Activated naive CD8-positive, alpha-beta T cell treated with anti-CD3 and anti-CD28 coated beads for 36 hours (primary cell): ENCODE data around the gene POLR2E. TPM values are rescaled to one million over a fixed set of nuclear protein-coding genes. Genes with fewer than 3 reads are reported as not detected.

Experiments used
- DNase-seq: peaks from one replicate; pipeline ENCODE4 v3.0.0; 2021
- H3K27ac Mint-ChIP-seq: one replicate; pipeline ENCODE4 v1.8.0; 2022; ENCODE audit warnings: mild to moderate bottlenecking, moderate library complexity, mixed read lengths
- H3K27me3 Mint-ChIP-seq: one replicate; pipeline ENCODE4 v1.8.0; 2022; ENCODE audit warnings: mild to moderate bottlenecking, mixed read lengths
- H3K36me3 Mint-ChIP-seq: one replicate; pipeline ENCODE4 v1.8.0; 2021; ENCODE audit warnings: mild to moderate bottlenecking, mixed read lengths
- H3K4me1 Mint-ChIP-seq: one replicate; pipeline ENCODE4 v1.8.0; 2021; ENCODE audit warnings: mixed read lengths
- H3K4me3 Mint-ChIP-seq: one replicate; pipeline ENCODE4 v1.8.0; 2022; ENCODE audit warnings: mild to moderate bottlenecking, moderate library complexity, mixed read lengths
- H3K9me3 Mint-ChIP-seq: one replicate; pipeline ENCODE4 v1.8.0; 2022; ENCODE audit warnings: mixed read lengths
- total RNA-seq, 2 experiments: library from RNA; stranded (reverse); gene quantifications; one replicate each; pipeline ENCODE4 v1.2.3, GENCODE V29; 2021

POLR2E gene
- total RNA-seq, 2 experiments from 2014 or later = 290 to 291 TPM

DNA sequence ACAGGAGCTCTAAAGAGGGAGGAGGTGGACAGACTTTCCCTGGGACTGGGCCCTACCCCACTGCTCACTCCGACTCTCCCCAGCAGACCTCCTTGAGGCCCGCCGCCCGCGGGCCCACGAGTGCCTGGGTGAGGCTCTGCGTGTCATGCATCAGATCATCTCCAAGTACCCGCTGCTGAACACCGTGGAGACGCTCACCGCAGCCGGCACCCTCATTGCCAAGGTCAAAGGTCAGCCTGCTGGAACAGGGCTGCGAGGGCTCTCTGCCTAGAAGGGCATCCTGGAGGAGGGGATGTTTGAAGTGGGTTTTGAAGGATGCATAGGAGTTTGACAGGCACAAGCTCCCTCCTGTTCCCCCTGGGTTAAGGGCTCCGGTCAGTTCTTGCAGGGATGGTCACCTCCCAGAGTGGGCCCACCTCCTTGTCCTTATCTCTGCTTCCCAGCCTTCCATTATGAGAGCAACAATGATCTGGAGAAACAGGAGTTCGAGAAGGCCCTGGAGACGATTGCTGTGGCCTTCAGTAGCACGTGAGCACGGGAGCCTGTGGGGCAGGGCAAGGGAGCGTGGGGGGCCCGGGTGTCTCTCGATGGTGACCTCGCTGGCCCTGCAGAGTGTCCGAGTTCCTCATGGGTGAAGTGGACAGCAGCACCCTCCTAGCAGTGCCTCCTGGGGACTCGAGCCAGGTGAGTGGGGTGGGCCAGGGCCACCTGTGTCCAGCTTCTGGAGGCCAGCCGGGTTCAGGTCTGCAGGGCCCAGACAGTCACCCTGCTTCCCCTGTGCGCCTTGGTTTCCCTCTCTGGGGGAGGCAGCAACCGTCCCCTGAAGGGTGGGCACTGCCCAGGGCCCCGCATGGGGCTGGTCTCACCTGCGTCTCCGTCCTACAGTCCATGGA is 21.9 kb downstream of the POLR2E start:
- no peak for DNase-seq
- Mint-ChIP-seq H3K4me3 (no peak overlapping the region), H3K36me3 (peaks cover 65% of the 10 kb centered on the region), H3K4me1 (peaks cover 57% of the 10 kb centered on the region), H3K9me3 (no peaks in the 10 kb centered on the region), H3K27me3 (no peaks in the 10 kb centered on the region), H3K27ac (peak overlapping the region; percentile 4)

DNA sequence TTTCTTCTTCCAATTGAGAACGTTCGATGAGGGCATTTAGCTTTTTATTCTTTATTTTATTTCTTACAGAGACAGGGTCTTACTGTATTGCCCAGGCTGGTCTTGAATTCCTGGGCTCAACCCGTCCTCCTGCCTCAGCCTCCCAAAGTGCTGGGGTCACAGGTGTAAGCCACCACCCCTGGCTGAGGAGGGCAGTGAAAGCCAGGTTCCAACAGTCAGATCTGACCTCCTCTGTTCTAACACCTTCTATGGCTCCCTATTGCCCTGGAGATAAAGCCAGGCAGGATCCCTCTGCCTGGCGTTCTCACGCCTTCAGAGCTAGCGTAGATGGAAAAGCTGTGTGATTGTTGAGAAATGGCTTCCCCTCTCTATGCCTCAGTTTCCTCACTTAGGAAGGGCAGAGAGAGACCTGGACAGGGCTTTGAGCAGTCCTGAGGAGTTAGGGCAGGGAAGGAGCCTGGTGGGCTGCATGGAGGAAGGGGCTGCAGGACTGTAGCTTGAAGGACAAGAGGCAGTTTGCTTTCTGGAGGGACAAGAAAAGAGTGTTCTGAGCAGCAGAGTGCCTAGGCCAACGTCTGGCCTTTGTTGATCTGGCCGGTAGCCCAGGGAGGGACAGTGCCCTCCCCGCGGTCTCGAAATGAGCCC is 22.7 kb downstream of the POLR2E start:
- peaks cover 57% of the 10 kb centered on the region for H3K36me3 Mint-ChIP-seq
- H3K4me3 Mint-ChIP-seq = peak overlapping the region; percentile 79
- no peaks in the 10 kb centered on the region for H3K27me3 Mint-ChIP-seq
- H3K4me1 Mint-ChIP-seq = peaks cover 50% of the 10 kb centered on the region
- DNase-seq = no peak
- no peaks in the 10 kb centered on the region for H3K9me3 Mint-ChIP-seq
- peak overlapping the region; percentile 89 for H3K27ac Mint-ChIP-seq

- Mint-ChIP-seq H3K27ac (peak overlapping the region; percentile 89), H3K4me1 (peaks cover 42% of the 10 kb centered on the region), H3K36me3 (peaks cover 47% of the 10 kb centered on the region), H3K9me3 (no peaks in the 10 kb centered on the region), H3K4me3 (peak overlapping the region; percentile 79), H3K27me3 (no peaks in the 10 kb centered on the region)
- DNase-seq = no peak
Observed at GRCh38 chr19:1070931-1071791, 24.0 kb downstream of the POLR2E start.

DNA sequence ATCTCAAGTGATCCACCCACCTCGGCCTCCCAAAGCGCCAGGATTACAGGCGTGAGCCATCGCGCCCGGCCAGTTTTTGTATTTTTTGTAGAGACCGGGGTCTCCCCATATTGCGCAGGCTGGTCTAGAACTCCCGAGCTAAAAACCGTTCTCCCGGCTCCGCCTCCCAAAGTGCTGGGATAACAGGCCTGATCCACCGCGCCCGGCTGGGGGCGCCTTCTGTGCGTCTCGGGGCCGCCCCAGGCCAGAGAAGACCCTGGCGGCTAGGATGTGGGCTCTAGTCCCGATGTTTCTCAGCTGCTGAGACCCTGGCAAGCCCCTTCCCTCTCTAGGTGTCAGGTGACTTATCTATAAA is 24.6 kb downstream of the POLR2E start:
- H3K9me3 Mint-ChIP-seq = no peaks in the 10 kb centered on the region
- H3K27ac Mint-ChIP-seq = no peak overlapping the region
- no peaks in the 10 kb centered on the region for H3K27me3 Mint-ChIP-seq
- no peak for DNase-seq
- peaks cover 36% of the 10 kb centered on the region for H3K4me1 Mint-ChIP-seq
- H3K36me3 Mint-ChIP-seq = peaks cover 41% of the 10 kb centered on the region
- H3K4me3 Mint-ChIP-seq = peak overlapping the region; percentile 65

GRCh38 chr19:1069009-1069779 is 26.0 kb downstream of the POLR2E start:
- H3K9me3 Mint-ChIP-seq = peaks cover 2% of the 10 kb centered on the region
- H3K4me1 Mint-ChIP-seq = peaks cover 39% of the 10 kb centered on the region

DNA sequence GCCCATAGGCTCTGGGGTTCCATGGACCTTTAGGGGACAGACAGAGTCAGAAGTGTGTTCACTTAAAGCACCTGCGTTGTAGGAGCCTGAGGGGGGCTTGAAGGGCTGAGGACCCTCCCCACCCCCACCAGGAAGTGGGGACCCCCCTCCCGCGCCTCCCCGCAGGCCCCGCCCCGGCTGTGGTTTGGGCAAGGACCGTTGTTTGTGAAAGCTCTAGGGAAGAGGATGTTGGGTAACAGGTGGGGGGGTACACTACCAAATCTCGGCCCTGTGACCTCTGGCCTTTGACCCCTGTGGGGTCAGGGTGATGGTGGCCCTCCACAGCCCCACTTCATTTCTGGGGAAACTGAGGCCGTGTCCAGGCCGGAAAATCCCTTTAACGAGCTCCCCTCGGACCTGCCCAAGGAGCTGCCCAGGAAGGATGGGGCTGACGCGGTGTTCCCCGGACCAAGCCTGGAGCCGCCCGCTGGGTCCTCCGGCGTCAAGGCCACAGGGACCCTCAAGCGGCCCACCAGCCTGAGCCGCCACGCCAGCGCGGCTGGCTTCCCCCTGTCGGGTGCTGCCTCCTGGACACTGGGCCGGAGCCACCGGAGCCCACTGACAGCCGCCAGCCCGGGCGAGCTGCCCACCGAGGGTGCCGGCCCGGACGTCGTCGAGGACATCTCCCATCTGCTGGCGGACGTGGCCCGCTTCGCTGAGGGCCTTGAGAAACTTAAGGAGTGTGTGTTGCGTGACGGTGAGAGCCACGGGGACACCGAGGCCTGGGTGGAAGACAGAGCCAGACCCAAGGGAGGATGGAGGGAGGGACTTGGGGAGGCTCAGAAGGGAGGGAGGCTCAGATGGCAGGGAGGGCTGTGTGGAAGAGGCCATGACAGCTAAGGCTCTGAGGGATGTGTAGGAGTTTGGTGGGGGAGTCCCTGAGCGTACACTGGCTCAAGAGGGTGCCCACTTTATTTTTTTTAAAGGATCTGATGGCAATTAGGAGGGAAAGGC is 26.9 kb downstream of the POLR2E start:
- no peaks in the 10 kb centered on the region for H3K27me3 Mint-ChIP-seq
- H3K27ac Mint-ChIP-seq = peak overlapping the region; percentile 97
- H3K9me3 Mint-ChIP-seq = peaks cover 2% of the 10 kb centered on the region
- H3K36me3 Mint-ChIP-seq = peaks cover 38% of the 10 kb centered on the region
- H3K4me1 Mint-ChIP-seq = peaks cover 36% of the 10 kb centered on the region
- DNase-seq = peak; percentile 68
- H3K4me3 Mint-ChIP-seq = peak overlapping the region; percentile 94

More at GRCh38 chr19:1069009-1069779, 26.0 kb downstream of the POLR2E start:
- Mint-ChIP-seq H3K27me3 (no peaks in the 10 kb centered on the region), H3K36me3 (peaks cover 37% of the 10 kb centered on the region), H3K27ac (peak overlapping the region; percentile 97), H3K4me3 (peak overlapping the region; percentile 94)
- peak; percentile 65 for DNase-seq

- Mint-ChIP-seq H3K4me1 (peaks cover 33% of the 10 kb centered on the region), H3K27me3 (no peaks in the 10 kb centered on the region), H3K36me3 (peaks cover 33% of the 10 kb centered on the region), H3K4me3 (peak overlapping the region; percentile 94), H3K27ac (peak overlapping the region; percentile 97), H3K9me3 (peaks cover 2% of the 10 kb centered on the region)
- peak; percentile 81 for DNase-seq
Observed at GRCh38 chr19:1067341-1067957, 27.7 kb downstream of the POLR2E start.

GRCh38 chr19:1066748-1067340 is 28.3 kb downstream of the POLR2E start, which contains the start of gene ARHGAP45:
Gene ARHGAP45 (plus strand): TSS chr19:1067167. CDS start chr19:1067406, 239 bp downstream.
- Mint-ChIP-seq H3K9me3 (peaks cover 2% of the 10 kb centered on the region), H3K4me3 (peak within 1 kb of the TSS; percentile 94), H3K27me3 (no peaks in the 10 kb centered on the region), H3K27ac (peak within 1 kb of the TSS; percentile 97), H3K36me3 (peaks cover 29% of the 10 kb centered on the region), H3K4me1 (peaks cover 27% of the 10 kb centered on the region)
- peak; percentile 93 for DNase-seq

GRCh38 chr19:1066251-1066747 is 28.9 kb downstream of the POLR2E start:
- H3K4me1 Mint-ChIP-seq = peaks cover 24% of the 10 kb centered on the region
- peaks cover 2% of the 10 kb centered on the region for H3K9me3 Mint-ChIP-seq
- H3K27me3 Mint-ChIP-seq = no peaks in the 10 kb centered on the region
- DNase-seq = no peak
- H3K27ac Mint-ChIP-seq = no peak overlapping the region
- H3K4me3 Mint-ChIP-seq = peak overlapping the region; percentile 62
- peaks cover 29% of the 10 kb centered on the region for H3K36me3 Mint-ChIP-seq

DNA sequence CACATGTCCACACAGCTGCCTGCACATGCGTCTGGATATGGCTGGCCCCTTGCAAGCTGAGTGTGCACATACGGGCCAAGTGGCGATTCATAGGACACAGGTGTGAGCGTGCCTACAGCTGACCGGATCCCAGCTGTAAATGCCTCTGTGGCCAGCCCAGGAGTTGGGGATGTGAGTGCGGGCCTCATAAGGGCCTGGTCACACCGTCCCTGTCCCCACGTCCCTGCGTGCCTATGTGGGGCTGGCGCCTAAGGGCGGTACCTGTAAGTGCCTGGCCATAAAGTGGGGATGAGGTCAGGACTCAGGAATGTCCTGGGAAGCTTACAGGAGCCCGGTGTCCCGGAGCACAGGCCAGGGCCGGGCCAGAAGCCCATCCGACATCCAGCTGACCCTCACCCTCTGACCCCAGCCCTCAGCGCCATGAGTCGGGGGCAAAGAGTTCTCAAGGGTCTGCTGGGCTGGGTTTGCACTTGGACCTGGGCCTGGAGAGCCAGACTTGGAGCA is 29.5 kb downstream of the POLR2E start:
- Mint-ChIP-seq H3K4me1 (peaks cover 24% of the 10 kb centered on the region), H3K27ac (no peak overlapping the region), H3K9me3 (peaks cover 2% of the 10 kb centered on the region), H3K4me3 (peak overlapping the region; percentile 22), H3K27me3 (no peaks in the 10 kb centered on the region), H3K36me3 (peaks cover 29% of the 10 kb centered on the region)
- DNase-seq = no peak

GRCh38 chr19:1064661-1065605 is 30.2 kb downstream of the POLR2E start:
- Mint-ChIP-seq H3K27me3 (no peaks in the 10 kb centered on the region), H3K4me3 (peak overlapping the region; percentile 32), H3K4me1 (peaks cover 21% of the 10 kb centered on the region), H3K27ac (no peak overlapping the region), H3K36me3 (peaks cover 26% of the 10 kb centered on the region), H3K9me3 (peaks cover 2% of the 10 kb centered on the region)
- DNase-seq = peak; percentile 83
